Activated CD4-positive, alpha-beta T cell treated with anti-CD3 and anti-CD28 coated beads, Interleukin-2, amount 50 U/mL, for 1 hour (primary cell): ENCODE data around the gene PRSS33.

ENCODE experiments used
- DNase-seq: peaks from one replicate; pipeline ENCODE4 v3.0.0-alpha.2; 2020

Gene PRSS33

GRCh38 chr16:2775765-2776499 is 11.4 kb downstream of the PRSS33 start:
- no peak for DNase-seq

DNA sequence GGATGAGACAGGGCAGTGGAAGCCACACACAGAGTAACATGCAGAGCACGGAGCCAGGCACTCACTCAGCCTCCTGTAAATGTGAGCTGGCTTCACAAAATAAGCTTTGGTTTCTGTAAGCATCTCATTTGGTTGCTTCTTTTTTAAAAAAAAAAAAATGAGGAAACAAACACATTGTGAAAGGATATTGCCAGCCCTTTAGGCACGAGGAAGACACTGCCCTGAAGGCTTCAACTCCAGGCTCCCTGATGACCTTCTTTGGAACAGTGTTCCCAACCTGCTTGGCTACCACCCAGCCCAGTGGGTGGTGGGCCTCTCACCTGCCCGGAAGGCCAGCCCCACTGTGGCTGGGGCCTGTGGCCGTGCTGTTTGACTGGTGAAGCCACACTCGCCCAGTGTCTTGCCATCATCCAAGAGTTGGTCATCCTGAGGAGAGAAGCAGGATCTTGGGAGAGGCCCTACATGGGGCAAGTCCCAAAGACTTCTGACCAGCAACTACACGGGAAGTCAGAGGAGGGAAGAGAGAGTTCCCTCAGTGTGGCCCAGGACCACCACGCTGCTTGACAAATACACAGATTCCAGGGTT is 12.1 kb downstream of the PRSS33 start:
- DNase-seq = no peak

- no peak for DNase-seq
These were observed 13.0 kb downstream of the PRSS33 start for GRCh38 chr16:2774161-2774891.

GRCh38 chr16:2773188-2773968 is 14.0 kb downstream of the PRSS33 start:
- DNase-seq = no peak

- no peak for DNase-seq
These were observed 15.6 kb downstream of the PRSS33 start for GRCh38 chr16:2771496-2772402.

- DNase-seq = no peak
These were observed 17.1 kb downstream of the PRSS33 start for GRCh38 chr16:2770057-2770951.

GRCh38 chr16:2769675-2770056 is 17.7 kb downstream of the PRSS33 start:
- DNase-seq = no peak

- DNase-seq = no peak
These were observed 18.2 kb downstream of the PRSS33 start for GRCh38 chr16:2769100-2769529.

GRCh38 chr16:2768403-2769089 is 18.8 kb downstream of the PRSS33 start:
- no peak for DNase-seq

GRCh38 chr16:2767891-2768290 is 19.5 kb downstream of the PRSS33 start:
- DNase-seq = no peak

GRCh38 chr16:2767140-2767731 is 20.1 kb downstream of the PRSS33 start:
- DNase-seq = no peak

GRCh38 chr16:2766430-2767139 is 20.8 kb downstream of the PRSS33 start:
- DNase-seq = no peak

GRCh38 chr16:2765462-2766404 is 21.6 kb downstream of the PRSS33 start:
- DNase-seq = no peak

- no peak for DNase-seq
These were observed 22.6 kb downstream of the PRSS33 start for GRCh38 chr16:2764718-2765117.

DNA sequence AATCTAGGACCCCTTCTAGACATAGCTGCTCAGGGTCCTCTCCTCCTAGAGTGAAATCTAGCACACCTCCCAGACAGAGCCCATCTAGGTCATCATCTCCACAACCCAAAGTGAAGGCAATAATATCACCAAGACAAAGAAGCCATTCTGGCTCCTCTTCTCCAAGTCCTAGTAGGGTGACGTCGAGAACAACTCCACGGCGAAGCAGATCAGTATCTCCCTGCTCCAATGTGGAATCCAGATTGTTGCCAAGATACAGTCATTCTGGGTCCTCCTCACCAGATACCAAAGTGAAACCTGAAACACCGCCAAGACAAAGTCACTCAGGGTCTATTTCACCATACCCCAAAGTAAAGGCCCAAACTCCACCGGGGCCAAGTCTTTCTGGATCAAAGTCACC is 24.2 kb downstream of the PRSS33 start:
- DNase-seq = no peak

DNA sequence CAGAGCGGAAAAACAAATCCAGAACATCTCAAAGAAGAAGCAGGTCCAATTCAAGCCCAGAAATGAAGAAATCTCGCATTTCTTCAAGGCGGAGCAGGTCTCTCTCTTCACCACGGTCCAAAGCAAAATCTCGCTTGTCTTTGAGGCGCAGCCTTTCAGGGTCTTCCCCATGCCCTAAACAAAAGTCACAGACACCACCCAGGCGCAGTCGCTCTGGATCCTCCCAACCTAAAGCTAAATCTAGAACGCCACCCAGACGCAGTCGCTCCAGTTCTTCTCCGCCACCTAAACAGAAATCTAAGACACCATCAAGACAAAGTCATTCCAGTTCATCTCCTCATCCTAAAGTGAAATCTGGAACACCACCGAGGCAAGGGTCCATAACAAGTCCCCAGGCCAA is 24.6 kb downstream of the PRSS33 start:
- DNase-seq = no peak

- DNase-seq = no peak
These were observed 25.3 kb downstream of the PRSS33 start for GRCh38 chr16:2761886-2762583.

- DNase-seq = no peak
These were observed 25.9 kb downstream of the PRSS33 start for GRCh38 chr16:2761472-2761871.
